Karpas-422 (cell line): ENCODE results near the gene CSNK1G1. TPM values are rescaled to one million over a fixed set of nuclear protein-coding genes. Genes with fewer than 3 reads are reported as not detected.

Experiments used
- DNase-seq: peaks from one replicate; pipeline ENCODE4 v3.0.0-alpha.2; 2015
- H2AFZ ChIP-seq: fragments of 200-600 bp; sonication (generic); 2 replicates; pipeline ENCODE4 v1.6.1; 2014; ENCODE audit warnings: antibody characterized with exemption, low read length, mixed read lengths
- H3K27ac ChIP-seq: fragments of 200-600 bp; sonication (generic); 2 replicates; pipeline ENCODE4 v1.5.1; 2014; ENCODE audit warnings: mild to moderate bottlenecking, low read length, moderate library complexity
- H3K27me3 ChIP-seq: fragments of 200-600 bp; sonication (generic); 2 replicates; pipeline ENCODE4 v1.6.1; 2014; ENCODE audit warnings: low read length, mixed read lengths
- H3K36me3 ChIP-seq: fragments of 200-600 bp; sonication (generic); 2 replicates; pipeline ENCODE4 v1.6.1; 2014; ENCODE audit warnings: low read length, mixed read lengths; ENCODE audit not compliant: insufficient read depth
- H3K4me1 ChIP-seq: fragments of 200-600 bp; sonication (generic); 2 replicates; pipeline ENCODE4 v1.6.1; 2014; ENCODE audit warnings: mild to moderate bottlenecking, low read length, mixed read lengths
- H3K4me2 ChIP-seq: fragments of 200-600 bp; sonication (generic); 2 replicates; pipeline ENCODE4 v1.6.1; 2014; ENCODE audit warnings: low read length, low read depth, mild to moderate bottlenecking; ENCODE audit not compliant: poor library complexity, severe bottlenecking
- H3K4me3 ChIP-seq: fragments of 200-600 bp; sonication (generic); 2 replicates; pipeline ENCODE4 v1.5.1; 2014; ENCODE audit warnings: mild to moderate bottlenecking, antibody characterized with exemption, low read length, mixed read lengths
- H3K79me2 ChIP-seq: fragments of 200-600 bp; sonication (generic); 2 replicates; pipeline ENCODE4 v1.6.1; 2014; ENCODE audit warnings: mild to moderate bottlenecking, low read length, mixed read lengths
- H3K9ac ChIP-seq: fragments of 200-600 bp; sonication (generic); 2 replicates; pipeline ENCODE4 v1.6.0; 2014; ENCODE audit warnings: low read length
- H3K9me2 ChIP-seq: fragments of 200-600 bp; sonication (generic), shearing (Covaris generic); replicated peaks from 2 replicates; pipeline ENCODE4 v1.6.0; 2014; ENCODE audit warnings: mild to moderate bottlenecking, low read length, moderate library complexity; ENCODE audit not compliant: insufficient read depth
- H3K9me3 ChIP-seq: fragments of 300-700, 200-600 bp; sonication (generic); 2 replicates; pipeline ENCODE4 v1.6.1; 2014; ENCODE audit warnings: low read length, mixed read lengths
- H4K20me1 ChIP-seq: fragments of 200-600 bp; sonication (generic); 2 replicates; pipeline ENCODE4 v1.6.1; 2014; ENCODE audit warnings: mild to moderate bottlenecking, antibody characterized with exemption, low read length, low read depth; ENCODE audit not compliant: insufficient read depth
- total RNA-seq: library from RNA; depleted of rRNA; stranded (reverse); fragments of >200 nt; shearing (Covaris generic); gene quantifications from 2 replicates; pipeline ENCODE4 v1.2.3, GENCODE V29; 2014; ENCODE audit warnings: low replicate concordance

Gene CSNK1G1
- total RNA-seq, 1 experiment from 2014 or later, result 37.1 TPM

DNA sequence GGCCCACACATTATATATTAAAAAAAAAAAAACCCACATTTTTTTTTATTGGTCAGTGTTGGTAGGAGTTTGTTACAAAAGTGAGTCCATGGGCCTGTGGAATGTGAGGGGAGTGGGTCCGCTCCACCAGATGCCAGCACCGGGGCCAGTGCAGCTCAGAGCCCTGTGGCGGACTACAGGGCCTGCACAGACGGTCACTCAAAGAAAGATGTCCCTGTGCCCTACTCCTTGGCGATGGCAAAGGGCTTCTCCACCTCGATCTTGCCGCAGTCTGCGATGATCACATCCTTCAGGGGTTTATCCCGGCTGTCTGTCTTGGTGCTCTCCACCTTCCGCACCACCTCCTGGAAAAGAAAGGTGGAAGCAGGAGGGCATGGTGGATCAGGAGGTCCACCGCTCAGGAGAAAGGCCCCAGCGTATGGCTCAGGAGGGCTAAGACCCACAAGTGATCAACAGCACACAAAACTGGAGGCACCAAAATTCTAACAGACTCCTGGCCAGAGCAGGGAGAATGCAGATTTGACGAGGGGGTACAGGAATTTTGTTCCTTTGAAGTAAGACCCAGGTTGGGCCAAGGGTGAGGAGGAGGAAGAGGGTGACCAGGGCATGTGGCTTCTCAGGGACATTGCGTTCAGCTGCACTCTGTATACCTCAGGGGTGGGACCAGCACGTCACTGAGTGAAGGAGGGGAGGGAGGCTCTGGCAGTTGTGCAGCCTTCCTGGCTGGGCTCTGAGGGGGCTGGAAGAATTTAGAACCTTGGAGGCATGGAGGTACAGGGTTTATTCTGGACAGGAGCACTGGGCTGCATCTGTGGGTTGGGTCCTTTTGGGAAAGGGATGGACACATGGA is 199.9 kb downstream of the CSNK1G1 start:
- Histone ChIP-seq H3K9me2 (no peaks in the 10 kb centered on the region), H2AFZ (no peak overlapping the region), H4K20me1 (peaks cover 16% of the 10 kb centered on the region; the same call in 1 of the 2 replicates), H3K4me2 (no peak overlapping the region), H3K4me3 (no peak overlapping the region), H3K36me3 (peaks cover 33% of the 10 kb centered on the region), H3K9ac (no peak overlapping the region), H3K27ac (no peak overlapping the region), H3K27me3 (no peaks in the 10 kb centered on the region), H3K4me1 (peaks cover 56% of the 10 kb centered on the region), H3K79me2 (peaks cover 11% of the 10 kb centered on the region), H3K9me3 (no peaks in the 10 kb centered on the region)
- no peak for DNase-seq

DNA sequence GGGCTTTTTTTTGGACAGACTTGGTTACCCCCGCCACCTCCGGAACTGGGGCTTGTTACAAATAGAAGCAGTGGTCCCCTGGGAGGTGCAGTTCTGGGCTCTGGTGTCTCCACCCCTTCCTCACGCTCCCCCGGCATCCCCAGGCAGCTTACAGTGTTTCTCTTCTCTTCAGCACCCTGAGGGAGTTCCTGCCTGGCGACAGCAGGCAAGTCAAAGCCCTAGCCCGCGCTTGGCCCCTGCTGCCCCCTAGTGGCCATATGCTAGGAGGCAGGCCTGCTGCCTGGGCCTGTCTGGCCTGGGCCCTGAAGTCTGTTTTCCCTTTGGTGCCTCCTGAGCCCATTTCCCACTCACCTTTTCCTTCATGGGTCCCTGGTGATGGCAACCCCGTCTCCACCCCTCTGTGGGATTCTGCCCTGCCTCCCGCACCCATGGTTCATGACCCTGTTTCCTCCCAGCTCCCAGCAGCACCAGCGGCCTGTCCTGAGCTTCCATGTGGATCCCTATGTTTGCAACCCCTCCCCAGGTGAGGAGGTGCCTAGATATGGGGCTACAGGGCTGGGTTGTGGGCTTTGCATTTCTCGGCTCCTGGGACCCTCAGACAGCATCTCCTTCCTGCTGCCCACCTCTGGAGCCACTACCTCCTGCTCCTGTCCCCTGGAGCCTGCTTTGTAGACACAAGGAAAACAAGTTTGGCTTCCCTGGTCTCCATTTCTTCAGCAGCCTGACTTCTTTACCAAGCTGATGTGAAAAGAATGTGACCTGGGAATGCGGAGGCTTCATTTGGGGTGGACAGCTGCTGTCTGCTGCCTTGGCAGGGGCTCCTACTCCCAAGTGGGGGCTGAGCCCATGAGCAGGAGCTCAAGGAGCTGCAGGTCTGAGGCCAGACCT is 202.2 kb downstream of the CSNK1G1 start:
- peaks cover 7% of the 10 kb centered on the region for H3K79me2 ChIP-seq
- peak overlapping the region; percentile 91 for H3K4me3 ChIP-seq
- H3K4me2 ChIP-seq, result peak overlapping the region; percentile 88
- peaks cover 13% of the 10 kb centered on the region; the same call in 1 of the 2 replicates for H4K20me1 ChIP-seq
- peak overlapping the region; percentile 97 for H3K27ac ChIP-seq
- no peak overlapping the region for H2AFZ ChIP-seq
- H3K4me1 ChIP-seq, result peaks cover 58% of the 10 kb centered on the region
- H3K27me3 ChIP-seq, result no peaks in the 10 kb centered on the region
- H3K9me2 ChIP-seq, result no peaks in the 10 kb centered on the region
- H3K9me3 ChIP-seq, result no peaks in the 10 kb centered on the region
- H3K36me3 ChIP-seq, result peaks cover 20% of the 10 kb centered on the region; the same call in 1 of the 2 replicates
- peak; percentile 98 for DNase-seq
- peak overlapping the region; percentile 93 for H3K9ac ChIP-seq

DNA sequence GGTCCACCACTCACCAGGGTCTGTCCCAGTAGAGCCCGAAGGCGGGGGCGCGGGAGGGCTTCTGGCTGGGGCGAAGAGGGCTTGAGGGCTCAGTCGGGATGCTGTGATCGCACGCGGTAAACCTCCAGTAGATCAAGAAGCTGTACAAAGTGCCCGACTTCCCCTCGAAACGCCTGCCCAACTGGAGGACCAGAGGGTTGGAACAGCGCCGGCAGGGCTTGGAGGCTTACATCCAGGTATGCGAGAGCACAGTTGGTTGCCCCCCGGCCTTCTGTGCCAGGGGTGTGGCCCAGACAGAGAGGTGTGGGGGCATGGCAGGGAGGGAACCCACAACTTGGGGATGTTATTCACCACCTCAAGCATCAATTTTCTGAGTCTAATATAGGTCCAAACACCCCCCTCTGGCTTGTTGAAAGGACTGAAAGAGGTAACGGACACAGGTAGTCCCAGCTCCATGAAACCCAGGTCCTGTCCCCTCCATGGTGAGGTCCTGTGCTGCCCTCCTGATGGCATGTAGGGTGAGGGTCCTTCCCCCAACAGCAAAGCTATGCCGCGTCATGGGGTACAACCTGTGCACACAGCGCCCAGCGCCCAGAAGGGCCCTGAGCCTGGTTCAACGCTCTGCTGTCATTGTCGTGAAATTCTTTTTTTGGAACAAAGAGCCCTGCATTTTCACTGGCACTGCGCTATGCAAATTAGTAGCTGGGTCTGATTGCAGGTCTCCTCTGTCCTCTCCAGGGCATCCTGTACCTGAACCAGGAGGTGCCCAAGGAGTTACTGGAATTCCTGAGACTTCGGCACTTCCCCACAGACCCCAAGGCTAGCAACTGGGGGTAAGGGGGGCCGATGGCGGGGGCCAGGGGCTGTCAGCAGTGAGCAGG is 203.2 kb downstream of the CSNK1G1 start:
- peak; percentile 90 for DNase-seq
- peaks cover 7% of the 10 kb centered on the region; the same call in 1 of the 2 replicates for H3K79me2 ChIP-seq
- peak overlapping the region; percentile 91 for H3K4me3 ChIP-seq
- H3K9me3 ChIP-seq, result no peaks in the 10 kb centered on the region
- no peaks in the 10 kb centered on the region for H3K9me2 ChIP-seq
- peaks cover 49% of the 10 kb centered on the region for H3K4me1 ChIP-seq
- H3K27me3 ChIP-seq, result no peaks in the 10 kb centered on the region
- peak overlapping the region; percentile 37; the same call in 1 of the 2 replicates for H2AFZ ChIP-seq
- peaks cover 11% of the 10 kb centered on the region; the same call in 1 of the 2 replicates for H4K20me1 ChIP-seq
- peak overlapping the region; percentile 93 for H3K9ac ChIP-seq
- peak overlapping the region; percentile 97 for H3K27ac ChIP-seq
- peaks cover 17% of the 10 kb centered on the region; the same call in 1 of the 2 replicates for H3K36me3 ChIP-seq
- H3K4me2 ChIP-seq, result peak overlapping the region; percentile 88

DNA sequence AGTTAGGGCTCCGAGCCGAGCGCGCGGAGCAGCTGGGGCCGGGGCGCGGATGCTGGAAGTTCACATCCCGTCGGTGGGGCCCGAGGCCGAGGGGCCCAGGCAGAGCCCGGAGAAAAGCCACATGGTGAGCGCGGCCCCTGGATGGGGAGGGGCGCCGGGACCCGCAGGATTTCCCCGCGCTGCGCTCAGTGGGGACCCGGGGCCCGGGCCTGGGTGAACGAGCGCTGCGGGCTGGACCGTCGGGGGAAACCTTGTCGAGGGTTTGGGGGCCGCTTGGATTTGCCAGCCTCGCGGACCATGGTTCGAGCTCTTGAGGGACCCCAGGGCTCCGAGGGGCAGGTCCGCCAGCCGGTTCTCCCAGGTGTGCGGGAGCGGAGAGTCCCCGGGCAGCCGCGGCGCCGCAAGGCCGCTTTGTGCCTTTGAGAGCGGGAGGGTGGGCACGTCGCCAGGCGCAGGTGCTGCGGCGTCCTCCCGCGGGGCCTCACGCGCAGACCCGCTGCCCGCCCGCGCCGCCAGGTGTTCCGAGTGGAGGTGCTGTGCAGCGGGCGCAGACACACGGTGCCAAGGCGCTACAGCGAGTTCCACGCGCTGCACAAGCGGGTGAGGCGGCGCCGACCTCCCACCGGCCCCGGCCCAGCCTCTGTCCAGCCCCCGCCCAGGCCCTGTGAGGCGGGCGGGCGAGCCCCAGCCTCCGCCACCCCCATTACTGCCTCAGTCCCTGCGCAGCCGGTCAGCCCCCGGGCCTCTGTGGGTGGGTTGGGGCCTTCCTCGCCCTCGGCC is 204.1 kb downstream of the CSNK1G1 start, which contains the start of gene SNX22:
Gene SNX22, plus strand, starts transcription at position 5 of the 780 bp plus-strand sequence. Its CDS starts 45 bp downstream, at position 50.
- Histone ChIP-seq H3K9me3 (no peaks in the 10 kb centered on the region), H4K20me1 (peaks cover 11% of the 10 kb centered on the region; the same call in 1 of the 2 replicates), H3K4me2 (peak within 1 kb of the TSS; percentile 88), H3K9ac (peak within 1 kb of the TSS; percentile 93), H3K9me2 (no peaks in the 10 kb centered on the region), H3K4me3 (peak within 1 kb of the TSS; percentile 91), H3K4me1 (peaks cover 40% of the 10 kb centered on the region), H3K36me3 (peaks cover 14% of the 10 kb centered on the region; the same call in 1 of the 2 replicates), H3K27ac (peak within 1 kb of the TSS; percentile 97), H3K27me3 (no peaks in the 10 kb centered on the region), H2AFZ (peak within 1 kb of the TSS; percentile 72; the same call in 1 of the 2 replicates), H3K79me2 (peaks cover 7% of the 10 kb centered on the region; the same call in 1 of the 2 replicates)
- peak; percentile 81 for DNase-seq

DNA sequence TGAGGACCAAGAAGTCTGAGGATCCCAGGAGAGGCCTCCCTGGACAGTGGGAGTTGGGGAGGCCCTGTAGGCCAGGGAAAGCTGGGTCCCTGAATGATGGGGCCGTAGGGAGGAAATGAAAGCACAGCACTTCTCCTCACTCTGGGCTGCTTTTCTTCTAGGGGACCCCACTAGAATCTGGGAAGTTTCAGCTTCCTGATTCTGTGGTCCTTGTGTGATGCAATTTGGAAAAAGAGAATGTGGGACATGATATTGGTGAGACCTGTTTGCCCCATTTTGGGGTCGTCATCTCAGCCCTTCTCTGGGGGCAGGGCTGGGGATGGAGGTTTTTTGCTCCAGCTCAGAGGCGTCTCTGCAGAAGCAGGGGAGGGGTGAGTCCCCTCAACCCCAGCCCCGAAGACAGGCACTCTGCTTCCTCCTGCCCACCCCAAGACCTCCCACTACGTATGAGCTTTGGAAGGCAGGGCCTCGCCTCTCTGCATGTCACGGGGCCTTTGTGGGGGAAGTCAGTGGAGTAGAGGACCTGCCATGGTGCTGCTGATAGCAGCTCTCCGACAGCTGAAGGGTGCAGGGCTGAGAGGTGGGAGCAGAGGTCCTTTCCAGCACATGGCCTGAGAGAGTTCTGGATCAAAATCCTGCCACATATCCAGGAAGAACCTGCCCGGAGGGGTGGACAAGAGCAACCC is 205.9 kb downstream of the CSNK1G1 start:
- H3K4me3 ChIP-seq, result no peak overlapping the region
- H3K9me3 ChIP-seq, result no peaks in the 10 kb centered on the region
- H3K27me3 ChIP-seq, result no peaks in the 10 kb centered on the region
- peak; percentile 50 for DNase-seq
- peaks cover 5% of the 10 kb centered on the region; the same call in 1 of the 2 replicates for H4K20me1 ChIP-seq
- no peaks in the 10 kb centered on the region for H3K9me2 ChIP-seq
- peak overlapping the region; percentile 22 for H3K4me2 ChIP-seq
- peaks cover 7% of the 10 kb centered on the region; the same call in 1 of the 2 replicates for H3K79me2 ChIP-seq
- H3K9ac ChIP-seq, result peak overlapping the region; percentile 25
- peaks cover 39% of the 10 kb centered on the region for H3K4me1 ChIP-seq
- H3K27ac ChIP-seq, result peak overlapping the region; percentile 63
- peaks cover 3% of the 10 kb centered on the region; the same call in 1 of the 2 replicates for H3K36me3 ChIP-seq
- no peak overlapping the region for H2AFZ ChIP-seq

DNA sequence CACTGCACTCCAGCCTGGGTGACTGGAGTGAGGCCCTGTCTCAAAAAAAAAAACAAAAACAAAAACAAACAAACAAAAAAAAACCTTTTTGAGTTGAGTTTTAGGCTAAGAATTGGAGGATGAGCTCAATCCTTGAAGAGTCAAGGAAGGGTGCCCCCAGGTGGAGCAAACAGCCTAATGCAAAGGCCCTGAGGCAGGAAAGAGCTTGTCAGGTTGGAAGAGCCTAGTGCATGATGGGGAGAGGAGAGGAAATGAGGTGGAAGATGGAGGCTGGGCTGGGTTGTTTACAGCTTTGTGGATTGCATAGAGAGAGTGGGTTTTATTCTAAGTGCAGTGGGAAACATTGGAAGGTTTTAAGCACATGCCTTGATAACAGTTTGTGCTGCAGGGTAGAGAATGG is 206.5 kb downstream of the CSNK1G1 start:
- peak; percentile 71 for DNase-seq
- H3K79me2 ChIP-seq, result peaks cover 7% of the 10 kb centered on the region; the same call in 1 of the 2 replicates
- H2AFZ ChIP-seq, result no peak overlapping the region
- peak overlapping the region; percentile 25; the same call in 1 of the 2 replicates for H3K9ac ChIP-seq
- H3K36me3 ChIP-seq, result peaks cover 2% of the 10 kb centered on the region; the same call in 1 of the 2 replicates
- no peaks in the 10 kb centered on the region for H3K9me2 ChIP-seq
- H3K27ac ChIP-seq, result peak overlapping the region; percentile 63
- H3K9me3 ChIP-seq, result no peaks in the 10 kb centered on the region
- no peak overlapping the region for H3K4me3 ChIP-seq
- peaks cover 5% of the 10 kb centered on the region; the same call in 1 of the 2 replicates for H4K20me1 ChIP-seq
- no peaks in the 10 kb centered on the region for H3K27me3 ChIP-seq
- peak overlapping the region; percentile 22 for H3K4me2 ChIP-seq
- peaks cover 38% of the 10 kb centered on the region for H3K4me1 ChIP-seq
